Measurements from ENCODE around the gene THAP8.
A peak's percentile ranks its signal among the peaks of the same experiment; 100 is the strongest.

Gene THAP8

DNA sequence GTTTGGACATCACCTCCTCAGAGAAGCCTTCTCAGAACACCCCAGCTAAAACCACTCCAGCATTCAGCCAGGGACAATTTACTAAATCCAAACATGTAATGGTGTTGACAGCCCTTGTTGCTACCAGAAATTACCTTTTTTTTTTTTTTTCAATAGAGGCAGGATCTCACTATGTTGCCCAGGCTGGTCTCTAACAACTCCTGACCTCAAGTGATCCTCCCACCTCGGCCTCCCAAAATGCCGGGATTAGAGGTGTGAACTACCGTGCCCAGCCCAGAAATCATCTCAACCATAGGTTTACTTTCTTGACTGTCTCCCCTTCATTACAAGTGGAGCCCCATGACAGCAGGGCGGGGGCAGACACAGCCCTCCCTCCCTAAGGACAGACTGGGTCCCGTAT is 30.7 kb downstream of the THAP8 start:
- FAIRE-seq (no peak), DNase-seq (ENCODE audit: insufficient read length, low spot score) (no peak)
- TF ChIP-seq TAF1 (IDR thresholded peaks at IDR 0.05; ENCODE audit: low read depth, low read length): no peak

DNA sequence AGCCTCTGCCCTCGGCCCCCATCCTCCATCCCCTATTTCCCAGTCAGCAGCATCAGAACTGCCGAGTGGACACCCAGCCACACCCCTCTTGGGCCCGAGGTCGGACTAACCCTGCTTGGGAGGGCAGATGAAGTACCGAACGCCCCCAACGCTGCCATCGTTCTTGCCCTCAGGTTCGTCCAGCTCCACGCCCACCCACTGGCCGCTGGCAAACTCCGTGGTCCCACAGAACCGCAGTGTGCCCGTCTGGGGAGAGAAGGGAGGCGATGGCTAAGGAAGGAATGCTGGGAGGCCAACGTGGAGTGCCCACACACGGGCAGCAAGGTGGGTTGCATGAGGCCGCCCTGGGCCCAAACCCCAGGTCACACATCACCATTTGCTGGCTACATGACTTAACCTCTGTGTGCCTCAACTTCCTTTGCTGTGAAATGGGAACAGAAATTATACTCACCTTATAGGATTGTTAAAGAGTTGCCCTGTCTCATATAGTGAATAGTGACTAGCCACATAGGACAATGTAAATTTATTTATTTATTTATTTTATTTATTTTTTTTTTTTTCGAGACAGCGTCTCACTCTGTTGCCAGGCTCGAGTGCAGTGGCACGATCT is 34.9 kb downstream of the THAP8 start:
- DNase-seq (ENCODE audit: insufficient read length, low spot score): no peak
- FAIRE-seq: no peak
- TF ChIP-seq POLR2AphosphoS5 (IDR thresholded peaks at IDR 0.05; ENCODE audit: low read depth, low read length) (no peak), PAX5 (IDR thresholded peaks at IDR 0.05; ENCODE audit: insufficient read depth, low read length, severe bottlenecking) (no peak), POU2F2 (IDR thresholded peaks at IDR 0.05; ENCODE audit: low read depth, low read length) (no peak), TAF1 (IDR thresholded peaks at IDR 0.05; ENCODE audit: low read depth, low read length) (no peak), POLR2A (IDR thresholded peaks at IDR 0.05; ENCODE audit: low read depth, low read length) (no peak), SPI1 (IDR thresholded peaks at IDR 0.05; ENCODE audit: low read depth, low read length) (no peak)

DNA sequence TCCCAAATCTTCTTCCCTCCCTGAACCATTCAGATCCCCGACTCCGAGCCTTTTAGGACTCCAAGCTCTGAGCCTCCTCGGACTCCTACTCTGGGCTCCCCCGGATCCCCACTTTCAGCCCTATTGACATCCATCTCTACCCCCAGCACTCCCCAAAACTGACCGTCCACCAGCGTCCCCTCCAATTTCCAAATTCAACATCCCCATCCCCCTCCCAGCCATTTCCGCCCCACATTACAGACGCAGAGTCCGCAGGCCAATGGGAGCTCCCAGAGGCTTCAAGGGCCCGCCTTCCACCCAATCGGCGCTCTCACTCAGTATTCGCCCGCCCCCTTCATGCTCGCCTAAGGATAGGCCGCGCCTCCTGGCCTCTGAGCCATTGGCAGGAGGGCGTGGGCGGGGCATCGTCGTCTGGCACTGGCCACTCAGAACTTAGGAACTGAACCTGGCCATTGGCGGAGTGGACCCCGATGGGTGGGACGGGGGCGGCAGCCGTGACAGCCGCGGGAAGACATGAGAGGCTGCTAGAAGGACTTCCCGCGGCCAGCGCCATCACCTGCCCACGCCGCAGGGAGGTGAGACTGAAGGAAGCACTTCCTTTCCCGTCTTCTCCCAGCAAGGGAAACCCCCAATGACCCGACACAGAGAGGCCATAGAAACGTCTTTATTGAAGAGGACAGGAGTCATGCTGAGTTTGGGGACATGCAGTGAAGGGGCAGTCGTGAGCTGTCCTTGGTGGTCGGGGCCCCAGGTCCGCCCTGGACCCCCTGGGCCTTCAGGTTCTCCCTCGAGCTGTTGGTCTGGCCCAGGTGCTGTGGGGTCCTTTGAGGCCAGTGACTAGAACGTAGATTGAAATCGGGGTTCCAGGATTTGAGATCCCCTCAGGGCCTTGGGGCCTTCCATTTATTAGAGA is 39.8 kb downstream of the THAP8 start, which contains the start of gene ALKBH6:
Gene ALKBH6, minus strand, starts transcription at position 202 of the 913 bp plus-strand sequence. CDS start 816 bp downstream, outside the sequence.
- TF ChIP-seq POLR2A (IDR thresholded peaks at IDR 0.05; ENCODE audit: low read depth, low read length) (no peak; the same call in 1 of the 2 replicates), POLR2AphosphoS5 (IDR thresholded peaks at IDR 0.05; ENCODE audit: low read depth, low read length) (0 out of 2 replicates have a peak, but pooled peaks have one; percentile 22), SPI1 (IDR thresholded peaks at IDR 0.05; ENCODE audit: low read depth, low read length) (peak; percentile 46), TAF1 (IDR thresholded peaks at IDR 0.05; ENCODE audit: low read depth, low read length) (peak; percentile 30; the same call in 1 of the 2 replicates), PAX5 (IDR thresholded peaks at IDR 0.05; ENCODE audit: insufficient read depth, low read length, severe bottlenecking) (peak; percentile 91), POU2F2 (IDR thresholded peaks at IDR 0.05; ENCODE audit: low read depth, low read length) (no peak)
- DNase-seq (ENCODE audit: insufficient read length, low spot score): peak; percentile 98
- FAIRE-seq: peak; percentile 99

DNA sequence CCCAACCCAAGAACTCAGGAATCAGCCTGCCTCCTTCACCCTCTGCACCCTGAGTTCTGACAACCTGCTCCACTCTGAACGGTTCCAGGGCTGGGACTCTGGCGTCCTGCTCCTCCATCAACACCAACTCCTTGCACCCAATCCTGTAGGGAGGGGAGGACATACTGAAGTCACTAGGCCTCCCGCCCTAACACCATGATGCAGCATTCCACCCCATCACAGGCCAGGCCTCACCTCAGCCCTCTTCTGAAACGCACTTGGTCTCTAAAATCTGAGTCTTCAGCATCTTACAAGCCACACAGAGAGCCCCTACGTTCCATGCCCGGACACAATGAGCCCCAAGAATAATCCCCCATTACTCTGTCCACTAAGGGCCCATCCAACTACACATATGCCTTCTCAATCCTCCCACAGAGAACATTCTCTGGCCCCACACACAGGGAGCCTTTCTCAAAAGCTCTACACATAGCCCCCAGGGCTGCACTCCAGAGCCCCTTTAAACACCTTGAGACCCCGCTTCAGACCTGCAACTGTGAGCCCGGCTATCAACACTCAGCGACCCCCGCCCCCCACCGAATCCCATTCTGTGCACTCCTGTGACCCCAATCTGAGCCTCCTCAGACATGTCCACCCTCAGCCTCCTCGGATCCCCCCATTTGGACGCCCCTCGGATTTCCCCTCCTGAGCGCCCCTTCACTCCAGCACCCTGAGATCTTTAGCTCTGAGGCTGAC is 40.6 kb downstream of the THAP8 start:
- DNase-seq (ENCODE audit: insufficient read length, low spot score): no peak
- peak; percentile 33 for FAIRE-seq

DNA sequence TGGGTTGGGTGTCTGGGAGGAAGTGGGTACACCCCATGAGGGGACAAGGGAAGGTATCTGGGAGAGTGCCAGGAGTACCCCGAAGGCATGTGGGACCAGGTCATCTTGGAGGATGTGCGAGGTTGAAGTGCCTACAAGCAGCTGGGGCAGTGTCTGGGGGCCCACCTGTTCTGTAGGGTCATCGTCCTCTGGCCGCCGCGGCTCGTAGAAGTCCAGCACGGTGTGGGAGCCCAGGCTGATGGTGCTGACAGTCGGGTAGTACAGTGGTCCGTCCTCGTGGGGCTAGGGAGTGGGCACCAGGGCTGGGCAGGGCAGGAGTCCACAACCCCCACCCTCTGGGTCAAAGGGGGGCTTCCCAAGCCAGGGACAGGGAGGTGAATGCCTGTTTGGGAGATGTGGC is 43.7 kb downstream of the THAP8 start:
- FAIRE-seq (no peak), DNase-seq (ENCODE audit: insufficient read length, low spot score) (no peak)
- no peak for TF ChIP-seq PAX5 (IDR thresholded peaks at IDR 0.05; ENCODE audit: insufficient read depth, low read length, severe bottlenecking)
- no peak for TF ChIP-seq TAF1 (IDR thresholded peaks at IDR 0.05; ENCODE audit: low read depth, low read length)
- no peak for TF ChIP-seq POLR2AphosphoS5 (IDR thresholded peaks at IDR 0.05; ENCODE audit: low read depth, low read length)
- TF ChIP-seq SPI1 (IDR thresholded peaks at IDR 0.05; ENCODE audit: low read depth, low read length): no peak
- TF ChIP-seq POLR2A (IDR thresholded peaks at IDR 0.05; ENCODE audit: low read depth, low read length): no peak
- TF ChIP-seq POU2F2 (IDR thresholded peaks at IDR 0.05; ENCODE audit: low read depth, low read length): no peak

More for the DNA sequence above, 40.6 kb downstream of the THAP8 start:
- TF ChIP-seq TAF1 (IDR thresholded peaks at IDR 0.05; ENCODE audit: low read depth, low read length): 0 out of 2 replicates have a peak, but pooled peaks have one; percentile 6
- no peak for TF ChIP-seq POLR2A (IDR thresholded peaks at IDR 0.05; ENCODE audit: low read depth, low read length)
- no peak for TF ChIP-seq SPI1 (IDR thresholded peaks at IDR 0.05; ENCODE audit: low read depth, low read length)
- TF ChIP-seq PAX5 (IDR thresholded peaks at IDR 0.05; ENCODE audit: insufficient read depth, low read length, severe bottlenecking): no peak
- peak; percentile 22; the same call in 1 of the 2 replicates for TF ChIP-seq POU2F2 (IDR thresholded peaks at IDR 0.05; ENCODE audit: low read depth, low read length)

DNA sequence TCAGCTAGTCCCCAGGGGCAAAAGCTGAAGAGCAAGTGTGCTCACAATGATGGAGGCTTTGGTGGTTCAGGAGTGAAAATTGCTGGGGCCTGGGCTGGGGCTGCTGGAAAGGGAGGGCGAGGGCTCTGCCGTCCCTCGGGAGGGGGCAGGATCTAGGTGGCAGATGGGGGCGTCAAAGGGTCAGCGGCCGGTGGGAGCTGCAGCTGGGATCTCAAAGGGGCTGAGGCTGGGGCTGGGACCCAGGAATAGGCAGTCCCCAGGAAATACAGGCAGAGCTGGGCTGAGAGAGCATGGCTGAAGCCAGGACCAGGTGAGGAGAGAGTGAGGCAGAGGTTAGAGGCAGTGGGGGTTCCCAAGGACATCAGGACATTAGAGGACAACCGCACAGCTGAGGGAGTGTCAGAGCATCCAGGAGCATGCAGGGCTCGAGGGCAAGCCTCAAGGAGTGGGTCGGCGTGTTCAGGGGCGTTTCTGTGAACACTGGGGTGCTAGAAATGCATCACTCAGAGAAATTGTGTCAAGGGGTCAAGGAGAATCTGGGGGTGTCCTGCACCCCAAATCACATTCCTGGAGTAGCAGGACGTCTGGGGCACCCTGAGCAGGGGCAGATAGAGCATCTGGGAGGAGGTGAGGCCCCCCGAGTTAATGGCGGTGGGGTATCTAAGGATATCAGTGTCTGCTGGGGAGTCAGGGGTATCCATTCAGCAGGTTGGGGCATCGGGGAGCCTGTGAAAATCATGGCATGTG is 44.3 kb downstream of the THAP8 start:
- TF ChIP-seq TAF1 (IDR thresholded peaks at IDR 0.05; ENCODE audit: low read depth, low read length) (no peak), POLR2AphosphoS5 (IDR thresholded peaks at IDR 0.05; ENCODE audit: low read depth, low read length) (no peak), SPI1 (IDR thresholded peaks at IDR 0.05; ENCODE audit: low read depth, low read length) (no peak), POU2F2 (IDR thresholded peaks at IDR 0.05; ENCODE audit: low read depth, low read length) (no peak), POLR2A (IDR thresholded peaks at IDR 0.05; ENCODE audit: low read depth, low read length) (no peak), PAX5 (IDR thresholded peaks at IDR 0.05; ENCODE audit: insufficient read depth, low read length, severe bottlenecking) (no peak)
- DNase-seq (ENCODE audit: insufficient read length, low spot score) (no peak), FAIRE-seq (no peak)

DNA sequence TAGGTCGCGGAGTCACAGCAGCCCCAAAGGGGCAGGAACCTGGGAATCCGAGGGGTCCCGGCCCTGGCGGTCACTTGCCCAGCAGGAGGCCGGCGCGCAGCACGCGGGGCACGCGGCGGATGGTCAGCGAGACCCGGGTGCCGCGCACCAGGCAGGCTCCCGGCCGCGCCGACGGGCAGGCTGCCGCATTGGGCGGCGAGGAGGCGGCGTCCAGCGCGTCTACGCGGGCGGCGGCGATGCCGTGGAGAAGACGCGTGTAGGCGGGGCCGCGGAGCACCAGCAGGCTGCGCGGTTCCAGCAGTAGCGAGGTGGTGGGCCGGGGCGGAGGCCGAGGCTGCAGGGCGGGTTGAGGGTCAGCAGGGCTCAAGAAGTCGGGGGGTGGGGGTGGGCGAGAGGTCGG is 44.9 kb downstream of the THAP8 start:
- FAIRE-seq (peak; percentile 76), DNase-seq (ENCODE audit: insufficient read length, low spot score) (peak; percentile 60)
- TF ChIP-seq POLR2A (IDR thresholded peaks at IDR 0.05; ENCODE audit: low read depth, low read length) (no peak), SPI1 (IDR thresholded peaks at IDR 0.05; ENCODE audit: low read depth, low read length) (no peak), PAX5 (IDR thresholded peaks at IDR 0.05; ENCODE audit: insufficient read depth, low read length, severe bottlenecking) (no peak), POU2F2 (IDR thresholded peaks at IDR 0.05; ENCODE audit: low read depth, low read length) (no peak), TAF1 (IDR thresholded peaks at IDR 0.05; ENCODE audit: low read depth, low read length) (no peak), POLR2AphosphoS5 (IDR thresholded peaks at IDR 0.05; ENCODE audit: low read depth, low read length) (no peak)

DNA sequence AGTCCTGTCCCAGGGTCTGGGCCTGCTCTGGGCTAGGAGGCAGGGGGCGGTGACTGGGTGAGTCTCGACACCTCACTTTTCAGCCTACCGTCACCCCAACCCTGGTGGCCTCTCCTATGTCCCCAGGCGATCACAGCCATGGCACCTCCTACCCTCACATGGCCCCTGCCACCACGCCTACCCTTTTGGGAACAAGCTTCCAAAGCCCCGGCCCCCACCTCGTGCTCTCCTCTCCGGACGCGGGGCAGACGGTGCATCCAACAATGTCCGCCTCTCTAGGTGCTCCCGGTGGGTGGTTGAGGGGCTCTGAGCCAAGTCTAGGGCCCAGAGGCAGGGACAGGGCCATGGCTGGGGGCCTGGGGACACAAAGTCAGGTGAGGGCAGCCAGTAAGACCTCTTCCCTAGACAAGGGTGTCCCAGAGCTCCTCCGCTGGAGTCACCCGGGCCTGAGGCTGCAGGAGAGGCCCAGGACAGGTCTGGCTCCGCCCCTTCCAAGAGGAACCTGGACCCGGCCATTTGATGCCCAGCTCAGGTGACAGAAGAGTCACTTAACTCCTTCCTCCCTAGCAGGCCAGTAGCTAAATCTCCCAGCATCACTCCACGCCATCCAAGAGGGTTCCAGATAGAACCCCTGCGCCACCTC is 45.6 kb downstream of the THAP8 start, which contains the start of gene SYNE4:
Gene SYNE4, minus strand, starts transcription at position 478 of the 643 bp plus-strand sequence. Its CDS starts 132 bp downstream, at position 346.
- no peak for TF ChIP-seq SPI1 (IDR thresholded peaks at IDR 0.05; ENCODE audit: low read depth, low read length)
- no peak for TF ChIP-seq POLR2AphosphoS5 (IDR thresholded peaks at IDR 0.05; ENCODE audit: low read depth, low read length)
- DNase-seq (ENCODE audit: insufficient read length, low spot score) (no peak), FAIRE-seq (no peak)

All from GM12891 (cell line).